ENCODE results near the gene ZNF581. TPM values are rescaled to one million over a fixed set of nuclear protein-coding genes. Genes with fewer than 3 reads are reported as not detected.

ZNF581 gene
- polyA plus RNA-seq, 3 donors, result 25.1 to 31.6 (median 29.4) TPM

DNA sequence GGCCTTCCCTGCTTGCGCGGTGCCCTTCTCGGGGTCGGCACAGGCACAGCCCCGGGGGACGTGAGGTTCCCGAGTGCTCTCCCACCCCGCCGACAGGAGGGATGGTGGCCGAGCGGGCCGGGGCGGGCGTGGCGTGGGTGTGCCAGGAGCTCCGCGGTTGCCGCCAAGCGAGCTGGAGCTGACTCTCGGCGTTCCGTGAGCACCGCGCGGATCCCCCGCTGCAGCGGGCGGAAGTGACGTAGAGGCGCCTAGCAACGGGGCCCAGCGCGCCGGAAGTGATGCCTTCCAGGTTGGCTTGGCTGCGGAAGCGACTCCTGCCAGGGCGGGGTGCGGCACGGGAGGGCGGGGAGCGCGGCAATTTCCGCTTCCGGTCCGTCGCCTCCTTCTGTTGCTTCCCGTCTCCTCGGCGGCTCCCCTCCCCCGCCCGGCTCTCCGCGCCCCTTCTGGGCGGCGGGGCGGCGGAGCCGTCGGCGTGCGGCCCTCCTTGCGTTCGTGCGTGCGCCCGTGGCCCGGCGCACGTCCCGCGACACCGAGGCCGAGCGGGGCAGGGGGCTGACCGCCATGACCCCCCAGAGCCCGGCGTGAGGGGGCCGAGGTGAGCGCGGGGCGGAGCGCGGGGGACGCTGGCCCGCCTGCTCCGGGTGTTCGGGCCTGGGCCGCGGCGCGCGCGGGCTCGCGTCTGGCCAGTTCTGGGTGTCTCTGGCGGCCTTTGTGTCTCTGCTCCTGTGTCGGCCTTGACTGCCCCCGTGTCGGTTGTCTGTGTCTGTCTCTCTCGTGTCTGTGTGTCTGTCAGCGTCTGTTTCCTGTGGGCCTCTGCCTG lies 31.6 kb downstream of the ZNF581 start, which contains the start of gene EPN1:
Gene EPN1, plus strand, starts transcription at position 386 of the 820 bp plus-strand sequence. CDS start 3,402 bp downstream, outside the sequence.
- intact Hi-C loops (cut with micrococcal nuclease), result loop anchor here in 1 of 2 donors (2.0 kb wide), 1 partner anchor 40 kb away; no protein-coding TSS in a partner anchor
- Histone ChIP-seq H3K27ac (ENCODE audit: low read depth in 1 of 2, low read length in 2 of 2) (peak within 1 kb of the TSS; percentile 71 to 87), H3K4me1 (ENCODE audit: control insufficient read depth in 1 of 2, insufficient read depth in 2 of 2, low read length in 2 of 2) (peaks cover 51% of the 10 kb centered on the region in 2 donors), H4K20me1 (ENCODE audit: insufficient read depth, low read length) (peaks cover 81% of the 10 kb centered on the region), H3K9ac (ENCODE audit: insufficient read depth, low read length, poor library complexity, severe bottlenecking) (peak within 1 kb of the TSS; percentile 84), H3K79me2 (ENCODE audit: insufficient read depth, low read length) (peaks cover 86% of the 10 kb centered on the region), H3K9me3 (replicated peaks in 1 of 2; ENCODE audit: control insufficient read depth in 1 of 2, insufficient read depth in 1 of 2, low read length in 2 of 2) (no peaks in the 10 kb centered on the region), H3K4me3 (replicated peaks in 1 of 3; ENCODE audit: low read depth in 2 of 3, low read length in 3 of 3) (peak within 1 kb of the TSS; percentile 81 to 93 (median 83)), H3K4me2 (replicated peaks; ENCODE audit: extremely low read depth, low read length, poor library complexity, severe bottlenecking) (peak within 1 kb of the TSS; percentile 92), H3K27me3 (ENCODE audit: control insufficient read depth in 2 of 2, insufficient read depth in 2 of 2, low read length in 2 of 2) (no peaks in the 10 kb centered on the region), H2AFZ (ENCODE audit: insufficient read depth, low read depth, low read length, poor library complexity, severe bottlenecking) (peak within 1 kb of the TSS; percentile 44), H3K36me3 (replicated peaks in 1 of 2; ENCODE audit: control insufficient read depth in 1 of 2, insufficient read depth in 2 of 2, low read length in 2 of 2) (peaks cover 36 to 49% of the 10 kb centered on the region in 2 donors)
- TF ChIP-seq, protein P1, sequence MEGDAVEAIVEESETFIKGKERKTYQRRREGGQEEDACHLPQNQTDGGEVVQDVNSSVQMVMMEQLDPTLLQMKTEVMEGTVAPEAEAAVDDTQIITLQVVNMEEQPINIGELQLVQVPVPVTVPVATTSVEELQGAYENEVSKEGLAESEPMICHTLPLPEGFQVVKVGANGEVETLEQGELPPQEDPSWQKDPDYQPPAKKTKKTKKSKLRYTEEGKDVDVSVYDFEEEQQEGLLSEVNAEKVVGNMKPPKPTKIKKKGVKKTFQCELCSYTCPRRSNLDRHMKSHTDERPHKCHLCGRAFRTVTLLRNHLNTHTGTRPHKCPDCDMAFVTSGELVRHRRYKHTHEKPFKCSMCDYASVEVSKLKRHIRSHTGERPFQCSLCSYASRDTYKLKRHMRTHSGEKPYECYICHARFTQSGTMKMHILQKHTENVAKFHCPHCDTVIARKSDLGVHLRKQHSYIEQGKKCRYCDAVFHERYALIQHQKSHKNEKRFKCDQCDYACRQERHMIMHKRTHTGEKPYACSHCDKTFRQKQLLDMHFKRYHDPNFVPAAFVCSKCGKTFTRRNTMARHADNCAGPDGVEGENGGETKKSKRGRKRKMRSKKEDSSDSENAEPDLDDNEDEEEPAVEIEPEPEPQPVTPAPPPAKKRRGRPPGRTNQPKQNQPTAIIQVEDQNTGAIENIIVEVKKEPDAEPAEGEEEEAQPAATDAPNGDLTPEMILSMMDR (IDR thresholded peaks at IDR 0.05), result no peak
- DNase-seq, result peak; percentile 96 to 98 (median 96)
- Mint-ChIP-seq H3K4me1 (peaks cover 57% of the 10 kb centered on the region), H3K27me3 (ENCODE audit: low read depth in 3 of 3) (no peaks in the 10 kb centered on the region), H3K9me3 (no peaks in the 10 kb centered on the region), H3K36me3 (peaks cover 58 to 67% of the 10 kb centered on the region in 2 donors), H3K4me3 (peak within 1 kb of the TSS; percentile 93 to 99), H3K27ac (peak within 1 kb of the TSS; percentile 95 to 98 (median 96))
- under 1% methylated on average over 95 of the region's 101 CpGs for WGBS (ENCODE audit: insufficient coverage)

DNA sequence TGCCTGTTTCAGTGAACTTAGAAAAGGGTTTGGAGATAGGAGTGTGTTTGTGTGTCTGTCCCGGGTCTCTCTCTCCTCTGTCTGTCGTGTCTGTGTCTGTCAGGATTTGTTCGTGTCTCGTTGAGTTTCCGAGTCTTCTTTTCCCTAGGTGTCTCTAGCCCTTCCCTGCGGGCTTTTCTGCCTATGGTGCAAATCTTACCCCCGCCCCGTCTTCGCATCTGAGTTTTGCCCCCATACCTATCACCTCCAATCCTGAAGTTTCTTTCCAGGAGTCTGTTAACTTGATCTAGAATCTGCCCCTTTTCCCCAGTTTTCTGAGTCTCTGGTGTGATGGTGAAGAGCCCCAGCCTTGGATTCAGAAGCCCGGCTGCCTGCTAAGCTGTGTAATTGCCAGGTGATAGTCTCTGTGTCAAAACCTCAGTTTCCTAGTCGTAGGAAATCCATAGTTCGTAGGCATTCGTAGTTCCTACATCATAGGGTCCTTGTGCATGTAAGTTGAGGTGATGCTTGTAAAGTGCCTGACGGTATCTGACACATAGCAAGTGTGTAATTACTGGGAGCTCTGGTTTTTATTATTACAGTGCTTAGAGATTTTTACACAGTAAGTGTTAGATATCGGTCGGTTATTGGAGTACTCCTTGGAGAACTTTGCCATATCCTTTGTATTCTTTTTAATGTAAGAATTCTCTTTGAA lies 32.4 kb downstream of the ZNF581 start:
- Histone ChIP-seq H4K20me1 (ENCODE audit: insufficient read depth, low read length) (peaks cover 81% of the 10 kb centered on the region), H3K36me3 (replicated peaks in 1 of 2; ENCODE audit: control insufficient read depth in 1 of 2, insufficient read depth in 2 of 2, low read length in 2 of 2) (peaks cover 36 to 49% of the 10 kb centered on the region in 2 donors), H3K4me2 (replicated peaks; ENCODE audit: extremely low read depth, low read length, poor library complexity, severe bottlenecking) (peak overlapping the region; percentile 92), H3K4me3 (replicated peaks in 1 of 3; ENCODE audit: low read depth in 2 of 3, low read length in 3 of 3) (peak overlapping the region; percentile 81 to 93 (median 83)), H3K79me2 (ENCODE audit: insufficient read depth, low read length) (peaks cover 86% of the 10 kb centered on the region), H3K27me3 (ENCODE audit: control insufficient read depth in 2 of 2, insufficient read depth in 2 of 2, low read length in 2 of 2) (no peaks in the 10 kb centered on the region), H3K27ac (ENCODE audit: low read depth in 1 of 2, low read length in 2 of 2) (peak overlapping the region; percentile 67 to 87), H3K9me3 (replicated peaks in 1 of 2; ENCODE audit: control insufficient read depth in 1 of 2, insufficient read depth in 1 of 2, low read length in 2 of 2) (no peaks in the 10 kb centered on the region), H3K4me1 (ENCODE audit: control insufficient read depth in 1 of 2, insufficient read depth in 2 of 2, low read length in 2 of 2) (peaks cover 55 to 59% of the 10 kb centered on the region in 2 donors), H3K9ac (ENCODE audit: insufficient read depth, low read length, poor library complexity, severe bottlenecking) (peak overlapping the region; percentile 84), H2AFZ (ENCODE audit: insufficient read depth, low read depth, low read length, poor library complexity, severe bottlenecking) (peak overlapping the region; percentile 44)
- intact Hi-C loops (cut with micrococcal nuclease), result loop anchor here in 1 of 2 donors (1.0 to 2.0 kb wide), 3 partner anchors 21 to 77 kb away; partner anchors contain the start of genes FIZ1 and U2AF2
- H3K9me3 Mint-ChIP-seq, result no peaks in the 10 kb centered on the region
- no peaks in the 10 kb centered on the region for H3K27me3 Mint-ChIP-seq (ENCODE audit: low read depth in 3 of 3)
- peak overlapping the region; percentile 95 to 98 (median 96) for H3K27ac Mint-ChIP-seq
- H3K4me3 Mint-ChIP-seq, result peak overlapping the region; percentile 93 to 99
- H3K36me3 Mint-ChIP-seq, result peaks cover 58 to 67% of the 10 kb centered on the region in 2 donors
- WGBS (ENCODE audit: insufficient coverage), result 20% methylated on average over 2 of the region's 16 CpGs
- no peak for DNase-seq
- TF ChIP-seq, protein P1 (IDR thresholded peaks at IDR 0.05), result no peak
- peaks cover 64% of the 10 kb centered on the region for H3K4me1 Mint-ChIP-seq

All from CD14-positive monocyte (primary cell).